ENCODE data around the gene TRPT1.

The TRPT1 gene

GRCh38 chr11:64244107-64244506, 18.1 kb upstream of the TRPT1 start:
- DNase-seq, result no peak

DNA sequence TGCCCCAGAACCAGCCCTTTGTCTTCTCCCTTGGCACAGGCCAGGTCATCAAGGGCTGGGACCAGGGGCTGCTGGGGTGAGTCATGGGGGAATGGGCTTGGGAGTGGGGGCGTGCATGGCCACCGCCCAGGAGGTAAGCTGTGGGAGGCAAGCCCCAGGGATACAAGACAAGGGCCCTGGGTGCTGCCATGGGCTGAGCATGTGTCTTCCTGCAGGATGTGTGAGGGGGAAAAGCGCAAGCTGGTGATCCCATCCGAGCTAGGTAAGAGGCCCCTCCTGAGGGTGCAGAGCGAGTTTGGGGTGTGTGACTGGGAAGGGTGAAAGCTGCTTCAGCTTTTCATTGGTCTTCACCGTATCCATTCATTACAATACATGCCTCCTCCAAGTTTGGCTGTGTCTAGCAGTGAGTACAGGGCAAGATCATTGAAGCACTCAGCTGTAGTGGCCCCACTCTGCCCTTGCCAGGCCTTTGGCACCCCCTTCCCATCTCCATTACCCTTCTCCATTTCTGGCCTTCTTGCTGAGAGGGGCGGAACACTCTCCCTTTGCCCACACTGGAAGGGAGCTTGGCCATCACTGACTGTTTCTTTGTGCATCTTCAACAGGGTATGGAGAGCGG, 17.4 kb upstream of the TRPT1 start:
- no peak for DNase-seq

DNA sequence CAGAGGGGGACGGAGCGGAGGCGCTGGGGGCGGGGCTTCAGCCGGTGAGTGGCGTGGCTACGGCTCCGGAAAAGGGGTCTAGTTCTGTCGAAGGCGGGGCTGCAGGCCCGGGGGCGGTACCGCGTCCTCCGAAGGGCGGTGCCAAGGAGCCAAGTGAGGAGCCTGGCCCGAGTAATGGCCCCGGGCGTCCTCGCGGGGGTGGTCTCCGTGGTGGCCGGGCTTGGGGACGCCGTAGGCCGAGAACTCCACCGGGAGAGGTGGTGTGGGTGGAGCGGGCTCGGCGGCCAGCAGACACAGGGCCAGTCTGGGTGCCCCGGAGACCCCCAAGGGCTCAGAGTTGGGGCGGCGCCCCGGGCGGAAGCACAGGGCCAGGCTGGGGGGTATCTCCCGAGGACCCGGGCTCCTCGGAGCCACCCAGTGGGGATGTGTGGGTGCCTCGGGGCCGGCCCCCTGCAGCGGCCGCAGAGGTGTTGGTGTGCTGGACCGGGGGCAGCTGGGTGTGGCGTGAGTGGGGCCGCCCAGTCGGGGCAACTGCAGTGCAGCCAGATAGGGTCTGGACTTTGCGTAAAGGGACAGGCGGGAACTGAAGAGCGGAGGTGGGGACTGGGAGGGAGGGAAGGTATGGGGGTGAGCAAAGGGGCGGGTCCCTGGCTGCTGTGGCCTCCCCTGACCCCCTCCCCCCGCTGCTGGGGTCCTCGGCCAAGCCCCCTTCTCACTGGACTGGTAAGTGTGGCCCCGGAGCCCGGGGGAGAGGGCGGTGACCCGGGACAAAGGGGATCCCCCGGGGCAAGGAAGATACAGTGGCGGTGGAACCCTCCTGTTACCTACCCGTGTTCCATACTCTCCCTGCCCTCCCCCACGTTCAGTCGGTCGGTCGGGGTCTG, 15.7 kb upstream of the TRPT1 start:
- no peak for DNase-seq

- peak; percentile 85 for DNase-seq
Measured at GRCh38 chr11:64241241-64241490, 15.2 kb upstream of the TRPT1 start.

- peak; percentile 84 for DNase-seq
Measured at GRCh38 chr11:64240435-64241240, 14.7 kb upstream of the TRPT1 start, which contains the start of gene FKBP2. FKBP2 (plus strand) TSS chr11:64241095; CDS start chr11:64242388, 1,293 bp downstream.

- DNase-seq, result no peak
Measured at GRCh38 chr11:64239662-64240434, 13.9 kb upstream of the TRPT1 start.

DNA sequence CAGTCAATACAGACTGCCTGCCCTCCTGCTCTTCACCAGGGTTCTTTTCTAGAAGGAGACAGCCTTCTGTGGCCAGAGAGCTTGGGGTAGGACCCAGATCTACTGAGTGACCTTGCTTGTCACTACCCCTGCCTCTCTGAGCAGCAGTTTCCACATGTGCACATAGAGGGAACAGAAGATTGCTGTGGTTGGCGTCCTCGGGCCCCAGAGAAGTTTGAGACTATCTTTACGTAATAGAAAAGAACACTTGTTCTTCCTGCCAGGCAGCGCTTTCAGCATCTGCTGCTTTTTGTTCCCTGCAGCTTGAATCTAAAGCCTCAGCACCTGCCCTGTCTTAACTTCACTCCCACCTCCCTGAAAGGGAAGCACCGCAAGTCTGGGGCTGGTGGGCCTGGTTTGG, 13.0 kb upstream of the TRPT1 start:
- no peak for DNase-seq

GRCh38 chr11:64238076-64238475, 12.1 kb upstream of the TRPT1 start:
- DNase-seq, result no peak

DNA sequence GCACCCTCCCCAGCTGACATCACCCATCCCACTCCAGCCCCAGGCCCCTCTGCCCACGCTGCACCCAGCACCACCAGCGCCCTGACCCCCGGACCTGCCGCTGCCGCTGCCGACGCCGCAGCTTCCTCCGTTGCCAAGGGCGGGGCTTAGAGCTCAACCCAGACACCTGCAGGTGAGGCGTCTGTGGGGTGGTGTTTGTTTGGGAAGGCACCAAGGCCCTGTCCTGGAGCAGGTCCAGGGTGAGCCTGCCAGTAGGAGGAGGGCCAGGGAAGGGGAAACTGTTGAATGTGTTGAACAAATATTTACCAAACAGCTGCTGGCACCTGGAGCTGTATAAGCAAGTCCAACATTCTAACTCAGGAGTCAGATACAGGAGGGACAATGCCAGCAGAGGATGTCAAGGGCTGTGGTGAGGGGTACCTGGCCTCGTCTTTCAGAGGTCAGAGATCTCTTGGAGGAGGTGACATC, 11.5 kb upstream of the TRPT1 start:
- peak; percentile 89 for DNase-seq

GRCh38 chr11:64235437-64236161, 9.6 kb upstream of the TRPT1 start:
- DNase-seq, result no peak

DNA sequence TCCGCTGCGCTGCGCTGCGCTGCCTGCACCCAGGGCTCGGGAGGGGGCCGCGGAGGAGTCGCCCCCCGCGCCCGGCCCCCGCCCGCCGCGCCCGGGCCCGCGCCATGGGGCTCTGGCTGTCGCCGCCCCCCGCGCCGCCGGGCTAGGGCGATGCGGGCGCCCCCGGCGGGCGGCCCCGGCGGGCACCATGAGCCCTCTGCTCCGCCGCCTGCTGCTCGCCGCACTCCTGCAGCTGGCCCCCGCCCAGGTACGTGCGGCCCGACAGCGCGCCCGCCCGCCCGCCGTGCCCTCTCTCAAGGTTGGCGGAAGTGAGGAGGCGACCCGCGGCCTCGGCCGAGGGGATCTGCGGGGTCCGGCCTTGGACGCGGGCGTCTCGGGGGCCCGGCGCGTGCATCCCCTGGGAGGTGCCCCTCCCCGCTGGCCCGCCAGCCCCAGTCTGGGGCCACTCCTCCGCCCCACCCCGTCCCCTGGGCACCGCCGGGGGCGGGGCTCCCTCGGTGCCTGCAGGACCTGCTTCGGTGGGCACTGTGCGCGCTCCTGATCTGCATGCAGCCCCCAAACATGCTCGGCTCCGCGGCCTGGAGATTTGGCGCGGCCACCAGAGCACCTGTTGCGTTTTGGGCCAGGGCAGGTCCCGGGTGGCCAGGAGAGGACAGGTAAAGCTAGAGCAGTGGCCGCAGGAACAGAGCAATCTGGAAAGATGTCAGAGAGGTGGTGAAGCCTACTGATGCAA, 8.8 kb upstream of the TRPT1 start:
- DNase-seq, result no peak

DNA sequence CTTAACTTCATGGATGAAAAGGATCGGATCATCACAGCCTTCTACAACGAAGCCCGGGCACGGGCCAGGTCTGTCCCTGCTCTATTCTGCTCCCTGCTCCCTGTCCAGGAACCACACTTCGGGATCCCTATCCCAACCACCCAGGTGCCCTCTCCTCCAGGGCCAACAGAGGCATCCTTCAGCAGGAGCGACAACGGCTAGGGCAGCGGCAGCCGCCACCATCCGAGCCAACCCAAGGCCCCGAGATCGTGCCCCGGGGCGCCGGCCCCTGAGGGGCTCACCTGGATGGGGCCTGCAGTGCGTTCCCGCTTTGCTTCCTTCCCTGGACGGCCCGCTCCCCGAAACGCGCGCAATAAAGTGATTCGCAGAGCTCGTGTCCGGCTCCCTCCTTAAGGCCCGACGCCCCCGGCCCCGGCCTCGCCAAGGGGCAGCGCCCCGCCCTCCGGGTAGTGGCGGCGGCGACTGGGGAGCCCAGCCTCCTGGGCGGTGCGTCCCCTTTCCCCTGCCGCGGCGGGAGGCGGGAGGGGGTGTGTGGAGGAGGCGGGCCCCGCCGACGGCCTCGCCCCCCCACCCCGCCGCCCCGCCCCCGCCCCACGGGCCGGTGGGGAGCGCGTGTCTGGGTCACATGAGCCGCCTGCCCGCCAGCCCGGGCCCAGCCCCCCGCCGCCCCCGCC, 8.1 kb upstream of the TRPT1 start, which contains the start of gene VEGFB:
Gene VEGFB (plus strand): TSS at position 672 of the 674 bp plus-strand sequence. CDS start 250 bp downstream, outside the sequence.
- DNase-seq, result no peak

- DNase-seq, result no peak
Measured at GRCh38 chr11:64232967-64233315, 7.0 kb upstream of the TRPT1 start.

DNA sequence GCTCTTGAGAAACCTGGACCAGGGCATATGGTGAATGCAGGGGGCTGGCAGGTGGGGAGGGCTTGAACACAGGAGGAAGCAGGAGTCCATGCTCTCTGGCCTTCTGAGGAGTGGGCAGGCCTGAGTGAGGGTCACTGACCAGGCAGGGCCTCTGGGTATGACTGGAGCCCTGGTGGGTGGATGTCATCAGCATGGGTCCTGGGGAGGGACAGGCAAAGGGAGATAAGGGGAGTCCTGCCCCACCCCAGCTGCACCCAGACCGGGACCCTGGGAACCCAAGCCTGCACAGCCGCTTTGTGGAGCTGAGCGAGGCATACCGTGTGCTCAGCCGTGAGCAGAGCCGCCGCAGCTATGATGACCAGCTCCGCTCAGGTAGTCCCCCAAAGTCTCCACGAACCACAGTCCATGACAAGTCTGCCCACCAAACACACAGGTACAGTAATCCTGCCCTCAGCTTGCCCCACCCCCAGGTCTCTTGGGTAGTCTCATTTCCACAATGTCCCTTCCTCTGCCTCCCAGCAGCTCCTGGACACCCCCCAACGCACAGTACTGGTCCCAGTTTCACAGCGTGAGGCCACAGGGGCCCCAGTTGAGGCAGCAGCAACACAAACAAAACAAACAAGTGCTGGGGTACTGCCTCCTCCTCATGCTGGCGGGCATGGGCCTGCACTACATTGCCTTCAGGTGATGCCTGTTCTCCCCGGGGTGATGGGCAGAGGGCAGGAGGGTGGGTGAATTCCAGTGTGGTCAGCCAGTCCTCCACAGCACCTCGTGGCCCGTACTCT, 6.4 kb upstream of the TRPT1 start:
- no peak for DNase-seq

DNA sequence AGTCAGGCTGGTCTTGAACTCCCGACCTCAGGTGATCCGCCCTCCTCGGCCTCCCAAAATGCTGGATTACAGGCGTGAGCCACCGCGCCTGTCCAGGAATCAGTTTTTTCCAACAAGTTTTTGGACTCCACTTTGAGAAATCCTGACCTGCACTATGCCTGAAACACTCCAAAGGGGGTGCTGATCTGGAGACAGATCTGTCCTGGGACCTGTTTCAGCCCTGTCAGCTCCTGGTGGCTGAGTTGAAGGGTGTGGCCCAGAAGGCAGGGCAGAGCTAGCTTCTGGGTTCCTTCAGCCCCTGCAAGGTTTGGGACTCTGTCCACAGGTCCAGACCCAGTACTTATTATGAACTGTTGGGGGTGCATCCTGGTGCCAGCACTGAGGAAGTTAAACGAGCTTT, 5.6 kb upstream of the TRPT1 start:
- DNase-seq, result no peak

DNA sequence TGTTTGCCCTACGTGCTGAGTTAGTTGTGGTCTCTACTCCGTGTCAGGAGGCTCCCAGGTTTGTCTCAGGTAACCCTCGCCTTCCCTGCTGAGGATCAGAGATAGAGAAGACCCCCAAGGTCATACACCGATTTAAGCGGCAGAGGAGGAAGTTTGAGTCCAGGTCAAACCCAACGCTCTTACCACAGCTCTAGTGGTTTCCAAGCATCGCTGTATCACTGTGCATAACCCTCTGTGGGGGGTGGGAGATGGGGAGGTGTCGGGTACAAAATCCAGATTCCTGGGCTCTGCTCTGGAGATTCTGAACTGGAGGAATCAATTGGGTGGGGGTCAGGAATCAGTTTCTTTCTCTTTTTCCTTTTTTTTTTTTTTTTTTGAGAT, 5.0 kb upstream of the TRPT1 start:
- DNase-seq, result no peak

GRCh38 chr11:64230171-64230984, 4.4 kb upstream of the TRPT1 start, which contains the start of gene DNAJC4:
DNAJC4 (plus strand) TSS chr11:64230548; CDS start chr11:64230855, 307 bp downstream.
- peak; percentile 79 for DNase-seq

DNA sequence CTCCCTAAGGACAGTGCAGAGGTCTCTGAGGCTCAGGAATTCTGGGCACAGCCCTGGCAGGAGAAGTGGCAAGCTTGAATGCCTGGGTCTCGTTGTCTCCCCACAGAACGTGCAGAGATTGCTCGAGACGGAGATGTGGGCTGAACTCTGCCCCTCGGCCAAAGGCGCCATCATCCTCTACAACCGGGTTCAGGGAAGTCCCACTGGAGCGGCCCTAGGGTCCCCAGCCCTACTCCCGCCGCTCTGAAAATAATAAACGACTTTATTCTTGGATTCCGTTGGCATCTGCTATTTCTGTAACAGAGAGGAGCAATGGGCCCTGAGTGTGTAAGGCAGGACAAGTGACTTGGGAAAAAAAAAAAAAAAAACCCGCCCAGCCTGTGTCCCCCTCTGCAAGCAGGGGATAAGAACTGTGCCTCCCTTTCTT, 3.8 kb upstream of the TRPT1 start:
- no peak for DNase-seq
